Raji (cell line): ENCODE results near the gene PPP2R1A.

Experiments used
- POLR2A ChIP-seq: IDR thresholded peaks from 2 replicates; pipeline ENCODE4 v1.6.1; 2011; ENCODE audit warnings: low read depth, low read length, control low read depth; ENCODE audit not compliant: insufficient read depth

PPP2R1A gene

DNA sequence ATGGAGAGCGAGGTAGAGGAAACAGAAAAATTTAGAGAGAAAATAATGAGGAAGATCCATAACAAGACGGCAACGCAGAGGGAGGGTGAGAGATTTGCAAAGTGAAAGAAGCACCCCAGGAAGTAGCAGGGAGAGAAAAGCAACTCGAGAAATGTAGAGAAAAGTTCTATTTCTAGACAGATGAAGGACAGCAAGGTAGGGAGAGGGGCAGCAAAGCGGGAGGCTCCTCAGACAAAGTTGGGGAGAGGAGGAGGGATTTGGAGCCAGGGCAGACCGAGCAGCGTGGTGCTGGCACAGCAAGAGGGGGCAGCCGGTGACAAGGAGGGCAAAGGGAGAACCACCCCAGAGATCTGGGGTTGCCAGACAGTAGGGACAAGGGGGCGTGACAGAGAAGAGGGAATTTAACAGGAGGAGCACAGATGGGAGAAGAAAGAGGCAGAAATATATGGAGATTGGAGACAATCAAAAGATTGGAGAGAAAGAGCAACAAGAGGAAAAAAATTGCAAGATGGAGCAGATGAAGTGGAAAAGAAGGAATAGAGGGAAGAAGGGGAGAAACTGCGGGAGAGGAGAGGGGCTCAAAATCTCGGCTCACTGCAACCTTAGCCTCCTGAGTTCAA, 80.5 kb downstream of the PPP2R1A start:
- TF ChIP-seq POLR2A, result no peak

DNA sequence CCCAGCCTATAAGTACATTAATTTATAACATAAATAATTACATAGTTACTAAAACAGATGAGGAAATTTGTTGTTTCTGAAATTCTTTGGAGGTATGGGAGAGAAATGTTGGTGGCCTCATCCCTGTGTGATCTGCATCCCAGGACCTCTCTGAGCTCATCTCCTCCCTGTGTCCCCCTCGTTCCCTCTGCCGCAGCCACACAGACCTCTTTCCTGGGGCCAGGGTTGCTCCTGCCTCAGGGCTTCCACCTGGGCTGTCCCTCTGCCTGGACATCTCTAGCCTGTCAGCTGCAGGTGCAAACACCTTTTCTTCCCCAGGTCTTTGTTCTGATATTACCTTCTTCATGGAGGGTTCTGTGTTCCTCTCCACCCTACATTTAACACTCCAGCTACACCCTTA, 83.4 kb downstream of the PPP2R1A start:
- TF ChIP-seq POLR2A, result no peak

DNA sequence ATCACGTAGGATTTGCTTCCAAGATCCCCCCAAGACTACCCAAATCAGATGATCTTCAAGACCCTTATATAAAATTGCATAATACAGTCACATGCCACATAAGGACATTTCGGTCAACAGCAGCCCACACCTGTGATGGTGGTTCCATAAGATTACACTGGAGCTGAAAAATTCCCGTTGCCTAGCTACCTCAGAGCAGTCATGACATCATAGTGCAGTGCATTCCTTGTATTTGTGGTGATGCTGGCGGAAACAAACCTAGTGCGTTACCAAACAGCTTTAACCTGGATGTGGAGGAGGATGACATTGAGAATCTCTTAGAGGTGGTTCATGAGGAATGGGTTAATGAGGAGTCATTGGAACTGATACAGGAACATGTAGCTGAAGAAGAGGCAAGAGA, 84.3 kb downstream of the PPP2R1A start:
- TF ChIP-seq POLR2A, result no peak

DNA sequence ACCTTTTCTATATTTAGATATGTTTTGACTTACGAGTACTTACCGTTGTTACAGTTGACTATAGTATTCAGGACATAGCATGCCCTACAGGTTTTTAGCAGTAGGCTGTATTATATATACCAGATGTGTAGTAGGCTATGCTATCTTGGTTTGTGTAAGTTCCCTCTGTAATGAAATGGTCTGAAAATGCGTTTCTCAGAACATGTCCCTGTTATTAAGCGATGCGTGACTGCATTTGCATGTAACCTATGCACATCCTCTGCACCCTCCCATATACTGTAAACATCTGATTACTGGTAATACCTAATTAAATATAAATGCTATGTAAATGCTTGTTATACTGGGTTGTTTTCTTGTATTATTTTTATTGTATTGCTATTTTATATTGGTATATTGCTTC, 86.1 kb downstream of the PPP2R1A start:
- TF ChIP-seq POLR2A, result no peak

DNA sequence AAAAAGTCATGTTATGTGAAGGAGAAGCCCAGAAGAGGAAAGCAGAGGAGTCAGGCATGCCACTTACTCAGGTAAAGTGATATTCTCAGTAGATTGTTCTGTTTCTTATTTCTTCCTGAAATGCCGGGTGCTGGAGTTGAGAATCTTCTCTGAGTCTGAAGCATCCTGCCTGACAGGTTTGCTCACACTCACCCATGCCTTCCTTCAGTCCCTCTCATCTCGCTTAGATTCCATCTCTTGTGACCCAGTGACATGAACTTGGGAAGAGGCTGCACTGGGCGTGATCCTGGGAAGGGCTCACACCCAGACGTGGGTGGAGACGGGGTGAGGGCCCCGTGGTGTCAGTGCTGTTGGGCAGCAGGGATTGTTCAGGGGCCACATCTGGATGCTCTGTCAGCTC, 87.6 kb downstream of the PPP2R1A start:
- no peak for TF ChIP-seq POLR2A
